OCI-LY1 (cell line): ENCODE results near the gene SKAP1.

Experiments
- EZH2 ChIP-seq: fragments of 200-600 bp; sonication (generic), shearing (Covaris generic); IDR thresholded peaks from 2 replicates; pipeline ENCODE4 v1.8.0; 2017; ENCODE audit warnings: borderline replicate concordance, mixed run types, mild to moderate bottlenecking, antibody characterized with exemption, low read length, moderate library complexity, mixed read lengths
- TF ChIP-seq, protein P1 (sequence below): fragments of 200-600 bp; sonication (generic), shearing (Covaris generic); IDR thresholded peaks from 2 replicates; pipeline ENCODE4 v1.5.1; 2017; ENCODE audit warnings: mild to moderate bottlenecking, antibody characterized with exemption, low read length, moderate library complexity, mixed read lengths

- TF ChIP-seq, protein P1, sequence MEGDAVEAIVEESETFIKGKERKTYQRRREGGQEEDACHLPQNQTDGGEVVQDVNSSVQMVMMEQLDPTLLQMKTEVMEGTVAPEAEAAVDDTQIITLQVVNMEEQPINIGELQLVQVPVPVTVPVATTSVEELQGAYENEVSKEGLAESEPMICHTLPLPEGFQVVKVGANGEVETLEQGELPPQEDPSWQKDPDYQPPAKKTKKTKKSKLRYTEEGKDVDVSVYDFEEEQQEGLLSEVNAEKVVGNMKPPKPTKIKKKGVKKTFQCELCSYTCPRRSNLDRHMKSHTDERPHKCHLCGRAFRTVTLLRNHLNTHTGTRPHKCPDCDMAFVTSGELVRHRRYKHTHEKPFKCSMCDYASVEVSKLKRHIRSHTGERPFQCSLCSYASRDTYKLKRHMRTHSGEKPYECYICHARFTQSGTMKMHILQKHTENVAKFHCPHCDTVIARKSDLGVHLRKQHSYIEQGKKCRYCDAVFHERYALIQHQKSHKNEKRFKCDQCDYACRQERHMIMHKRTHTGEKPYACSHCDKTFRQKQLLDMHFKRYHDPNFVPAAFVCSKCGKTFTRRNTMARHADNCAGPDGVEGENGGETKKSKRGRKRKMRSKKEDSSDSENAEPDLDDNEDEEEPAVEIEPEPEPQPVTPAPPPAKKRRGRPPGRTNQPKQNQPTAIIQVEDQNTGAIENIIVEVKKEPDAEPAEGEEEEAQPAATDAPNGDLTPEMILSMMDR: no peak
- TF ChIP-seq EZH2: no peak
These were observed 129.0 kb downstream of the SKAP1 start for GRCh38 chr17:48301002-48301401.
